SK-N-SH treated with all-trans-retinoic acid at 6 μM for 48 hours (cell line): ENCODE data around the gene KNDC1.

Experiments
- BACH2 ChIP-seq: fragments of 250-450 bp; sonication (Bioruptor Pico); IDR thresholded peaks from 2 replicates; pipeline ENCODE4 v1.9.0; 2021; ENCODE audit warnings: mild to moderate bottlenecking, borderline replicate concordance
- TOX ChIP-seq: fragments of 250-450 bp; sonication (Bioruptor Pico); IDR thresholded peaks from 2 replicates; pipeline ENCODE4 v1.8.0; 2021; ENCODE audit warnings: mild to moderate bottlenecking, moderate library complexity, borderline replicate concordance
- ZC3H10 ChIP-seq: fragments of 250-450 bp; sonication (Bioruptor Pico); IDR thresholded peaks from 2 replicates; pipeline ENCODE4 v1.5.1; 2021; ENCODE audit warnings: mild to moderate bottlenecking, moderate library complexity
- ZFP3 ChIP-seq: fragments of 250-450 bp; sonication (Bioruptor Pico); IDR thresholded peaks from 2 replicates; pipeline ENCODE4 v1.5.0; 2020; ENCODE audit warnings: mild to moderate bottlenecking, moderate library complexity
- ZNF565 ChIP-seq: fragments of 450-650 bp; formaldehyde crosslinking; conservative IDR thresholded peaks from 2 replicates; pipeline ENCODE4 v1.5.0; 2020; ENCODE audit warnings: low read depth, mild to moderate bottlenecking, moderate library complexity
- TF ChIP-seq, protein P1 (sequence below): fragments of 250-450 bp; sonication (Bioruptor Pico); IDR thresholded peaks from 2 replicates; pipeline ENCODE4 v1.5.1; 2020; ENCODE audit warnings: low read depth, mild to moderate bottlenecking, moderate library complexity
- TF ChIP-seq, protein P2 (sequence below): fragments of 250-450 bp; sonication (Bioruptor Pico); IDR thresholded peaks from 2 replicates; pipeline ENCODE4 v1.8.0; 2020; ENCODE audit warnings: mild to moderate bottlenecking, moderate library complexity, borderline replicate concordance
- TF ChIP-seq, protein P3 (sequence below): fragments of 250-450 bp; sonication (Bioruptor Pico); IDR thresholded peaks from 2 replicates; pipeline ENCODE4 v1.5.0; 2020; ENCODE audit warnings: mild to moderate bottlenecking, moderate library complexity
- TF ChIP-seq, protein P4 (sequence below): fragments of 250-450 bp; sonication (Bioruptor Pico); IDR thresholded peaks from 2 replicates; pipeline ENCODE4 v1.8.0; 2021; ENCODE audit warnings: low read depth, mild to moderate bottlenecking, moderate library complexity, borderline replicate concordance

DNA sequence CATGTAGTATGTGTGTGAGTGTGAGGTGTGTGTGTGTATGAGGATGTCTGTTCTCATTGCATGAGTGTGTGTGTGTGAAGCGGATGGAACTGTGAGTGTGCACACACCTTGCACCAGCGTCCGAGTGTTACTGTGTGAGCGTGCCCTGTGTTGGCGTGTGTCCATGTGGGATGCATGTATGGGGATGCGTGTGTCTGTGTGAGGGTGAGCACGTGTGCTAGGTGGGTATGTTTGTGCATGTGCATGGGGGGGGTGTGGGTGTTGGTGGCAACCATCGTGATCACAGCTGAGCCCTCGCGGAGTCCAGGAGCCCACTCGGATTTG, 6.4 kb downstream of the KNDC1 start:
- TF ChIP-seq, protein P1, sequence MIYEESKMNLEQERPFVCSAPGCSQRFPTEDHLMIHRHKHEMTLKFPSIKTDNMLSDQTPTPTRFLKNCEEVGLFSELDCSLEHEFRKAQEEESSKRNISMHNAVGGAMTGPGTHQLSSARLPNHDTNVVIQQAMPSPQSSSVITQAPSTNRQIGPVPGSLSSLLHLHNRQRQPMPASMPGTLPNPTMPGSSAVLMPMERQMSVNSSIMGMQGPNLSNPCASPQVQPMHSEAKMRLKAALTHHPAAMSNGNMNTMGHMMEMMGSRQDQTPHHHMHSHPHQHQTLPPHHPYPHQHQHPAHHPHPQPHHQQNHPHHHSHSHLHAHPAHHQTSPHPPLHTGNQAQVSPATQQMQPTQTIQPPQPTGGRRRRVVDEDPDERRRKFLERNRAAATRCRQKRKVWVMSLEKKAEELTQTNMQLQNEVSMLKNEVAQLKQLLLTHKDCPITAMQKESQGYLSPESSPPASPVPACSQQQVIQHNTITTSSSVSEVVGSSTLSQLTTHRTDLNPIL (CRISPR knock-in tag) = no peak
- no peak for TF ChIP-seq ZNF565 (CRISPR knock-in tag)
- no peak for TF ChIP-seq ZC3H10 (CRISPR knock-in tag)
- TF ChIP-seq TOX (CRISPR knock-in tag) = no peak
- TF ChIP-seq BACH2 (CRISPR knock-in tag) = no peak
- TF ChIP-seq ZFP3 (CRISPR knock-in tag) = no peak
- TF ChIP-seq, protein P2, sequence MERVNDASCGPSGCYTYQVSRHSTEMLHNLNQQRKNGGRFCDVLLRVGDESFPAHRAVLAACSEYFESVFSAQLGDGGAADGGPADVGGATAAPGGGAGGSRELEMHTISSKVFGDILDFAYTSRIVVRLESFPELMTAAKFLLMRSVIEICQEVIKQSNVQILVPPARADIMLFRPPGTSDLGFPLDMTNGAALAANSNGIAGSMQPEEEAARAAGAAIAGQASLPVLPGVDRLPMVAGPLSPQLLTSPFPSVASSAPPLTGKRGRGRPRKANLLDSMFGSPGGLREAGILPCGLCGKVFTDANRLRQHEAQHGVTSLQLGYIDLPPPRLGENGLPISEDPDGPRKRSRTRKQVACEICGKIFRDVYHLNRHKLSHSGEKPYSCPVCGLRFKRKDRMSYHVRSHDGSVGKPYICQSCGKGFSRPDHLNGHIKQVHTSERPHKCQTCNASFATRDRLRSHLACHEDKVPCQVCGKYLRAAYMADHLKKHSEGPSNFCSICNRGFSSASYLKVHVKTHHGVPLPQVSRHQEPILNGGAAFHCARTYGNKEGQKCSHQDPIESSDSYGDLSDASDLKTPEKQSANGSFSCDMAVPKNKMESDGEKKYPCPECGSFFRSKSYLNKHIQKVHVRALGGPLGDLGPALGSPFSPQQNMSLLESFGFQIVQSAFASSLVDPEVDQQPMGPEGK (CRISPR knock-in tag) = no peak
- TF ChIP-seq, protein P3, sequence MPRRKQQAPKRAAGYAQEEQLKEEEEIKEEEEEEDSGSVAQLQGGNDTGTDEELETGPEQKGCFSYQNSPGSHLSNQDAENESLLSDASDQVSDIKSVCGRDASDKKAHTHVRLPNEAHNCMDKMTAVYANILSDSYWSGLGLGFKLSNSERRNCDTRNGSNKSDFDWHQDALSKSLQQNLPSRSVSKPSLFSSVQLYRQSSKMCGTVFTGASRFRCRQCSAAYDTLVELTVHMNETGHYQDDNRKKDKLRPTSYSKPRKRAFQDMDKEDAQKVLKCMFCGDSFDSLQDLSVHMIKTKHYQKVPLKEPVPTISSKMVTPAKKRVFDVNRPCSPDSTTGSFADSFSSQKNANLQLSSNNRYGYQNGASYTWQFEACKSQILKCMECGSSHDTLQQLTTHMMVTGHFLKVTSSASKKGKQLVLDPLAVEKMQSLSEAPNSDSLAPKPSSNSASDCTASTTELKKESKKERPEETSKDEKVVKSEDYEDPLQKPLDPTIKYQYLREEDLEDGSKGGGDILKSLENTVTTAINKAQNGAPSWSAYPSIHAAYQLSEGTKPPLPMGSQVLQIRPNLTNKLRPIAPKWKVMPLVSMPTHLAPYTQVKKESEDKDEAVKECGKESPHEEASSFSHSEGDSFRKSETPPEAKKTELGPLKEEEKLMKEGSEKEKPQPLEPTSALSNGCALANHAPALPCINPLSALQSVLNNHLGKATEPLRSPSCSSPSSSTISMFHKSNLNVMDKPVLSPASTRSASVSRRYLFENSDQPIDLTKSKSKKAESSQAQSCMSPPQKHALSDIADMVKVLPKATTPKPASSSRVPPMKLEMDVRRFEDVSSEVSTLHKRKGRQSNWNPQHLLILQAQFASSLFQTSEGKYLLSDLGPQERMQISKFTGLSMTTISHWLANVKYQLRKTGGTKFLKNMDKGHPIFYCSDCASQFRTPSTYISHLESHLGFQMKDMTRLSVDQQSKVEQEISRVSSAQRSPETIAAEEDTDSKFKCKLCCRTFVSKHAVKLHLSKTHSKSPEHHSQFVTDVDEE (CRISPR knock-in tag) = no peak
- TF ChIP-seq, protein P4, sequence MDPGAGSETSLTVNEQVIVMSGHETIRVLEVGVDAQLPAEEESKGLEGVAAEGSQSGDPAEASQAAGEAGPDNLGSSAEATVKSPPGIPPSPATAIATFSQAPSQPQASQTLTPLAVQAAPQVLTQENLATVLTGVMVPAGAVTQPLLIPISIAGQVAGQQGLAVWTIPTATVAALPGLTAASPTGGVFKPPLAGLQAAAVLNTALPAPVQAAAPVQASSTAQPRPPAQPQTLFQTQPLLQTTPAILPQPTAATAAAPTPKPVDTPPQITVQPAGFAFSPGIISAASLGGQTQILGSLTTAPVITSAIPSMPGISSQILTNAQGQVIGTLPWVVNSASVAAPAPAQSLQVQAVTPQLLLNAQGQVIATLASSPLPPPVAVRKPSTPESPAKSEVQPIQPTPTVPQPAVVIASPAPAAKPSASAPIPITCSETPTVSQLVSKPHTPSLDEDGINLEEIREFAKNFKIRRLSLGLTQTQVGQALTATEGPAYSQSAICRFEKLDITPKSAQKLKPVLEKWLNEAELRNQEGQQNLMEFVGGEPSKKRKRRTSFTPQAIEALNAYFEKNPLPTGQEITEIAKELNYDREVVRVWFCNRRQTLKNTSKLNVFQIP (CRISPR knock-in tag) = no peak
